NB4 (cell line): Measurements from ENCODE around the gene CALR.
"Not testable (repeated sequence)": the region's sequence is repeated elsewhere in the genome, so short reads cannot be mapped to it uniquely, and the experiment has no call there.

Experiments used
- DNase-seq: peaks from one replicate; pipeline ENCODE4 v3.0.0; 2010; ENCODE audit warnings: low read depth
- H3K4me3 ChIP-seq: one replicate; pipeline ENCODE4 v1.5.1; 2011; ENCODE audit warnings: mild to moderate bottlenecking, low read depth, low read length, moderate library complexity
- CTCF ChIP-seq: IDR thresholded peaks from one replicate; pipeline ENCODE4 v1.5.1; 2012; ENCODE audit warnings: low read depth, low read length
- MAX ChIP-seq: IDR thresholded peaks from 2 replicates; pipeline ENCODE4 v1.6.1; 2011; ENCODE audit warnings: low read depth, low read length
- MYC ChIP-seq: IDR thresholded peaks from 2 replicates; pipeline ENCODE4 v1.6.1; 2011; ENCODE audit warnings: low read depth, low read length
- POLR2A ChIP-seq: IDR thresholded peaks from 2 replicates; pipeline ENCODE4 v1.6.1; 2011; ENCODE audit warnings: mild to moderate bottlenecking; ENCODE audit not compliant: insufficient read length; ENCODE audit errors: extremely low read depth

Gene CALR

GRCh38 chr19:12973236-12973635, 34.8 kb downstream of the CALR start:
- DNase-seq = no peak
- no peak overlapping the region for H3K4me3 ChIP-seq
- TF ChIP-seq CTCF = no peak
- TF ChIP-seq POLR2A = no peak
- no peak for TF ChIP-seq MAX
- no peak for TF ChIP-seq MYC

DNA sequence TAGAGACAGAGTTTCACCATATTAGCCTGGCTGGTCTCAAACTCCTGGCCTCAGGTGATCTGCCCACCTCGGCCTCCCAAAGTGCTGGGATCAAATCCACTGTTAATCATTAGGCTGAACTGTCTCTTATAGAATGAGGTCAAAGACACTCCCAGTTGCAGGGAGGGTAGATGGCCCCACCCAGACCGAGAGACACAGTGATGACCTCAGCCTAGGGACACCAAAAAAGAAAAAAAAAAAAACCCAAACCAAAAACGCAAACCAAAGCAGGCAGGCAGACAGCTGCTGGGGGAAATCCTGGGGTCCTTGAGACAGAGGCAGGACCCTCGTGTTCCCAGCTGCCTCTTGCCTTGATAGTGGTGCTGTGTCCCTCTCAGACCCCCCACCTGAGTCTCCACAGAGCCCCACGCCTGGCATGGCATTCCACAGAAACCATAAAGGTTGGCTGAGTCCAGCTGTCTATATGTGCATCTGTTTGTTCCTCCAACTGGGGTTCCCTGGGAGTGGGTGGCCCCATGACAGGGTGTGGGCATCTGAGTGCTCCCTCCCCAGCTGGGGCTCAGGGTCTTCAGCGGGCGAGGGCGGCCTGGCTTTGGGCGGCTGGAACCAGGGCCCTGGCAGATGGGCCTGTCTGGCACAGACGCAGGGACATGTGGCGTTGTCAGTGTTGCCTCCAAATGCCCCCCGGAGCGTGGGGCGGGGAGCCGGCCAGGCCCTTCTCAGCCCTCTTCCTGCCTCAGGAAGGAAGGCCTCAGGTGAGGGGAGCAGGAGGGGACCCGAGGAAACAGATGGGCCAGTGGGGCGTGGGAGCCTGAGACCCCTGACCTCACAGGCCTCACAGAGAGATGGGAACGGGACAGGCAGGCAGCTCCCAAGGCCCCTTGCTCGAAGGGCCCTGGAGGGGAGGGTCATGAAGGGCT, 36.2 kb downstream of the CALR start:
- no peak for DNase-seq
- no peak overlapping the region for H3K4me3 ChIP-seq
- TF ChIP-seq MAX = no peak
- no peak for TF ChIP-seq MYC
- no peak for TF ChIP-seq POLR2A
- TF ChIP-seq CTCF = no peak

- no peak overlapping the region for H3K4me3 ChIP-seq
- DNase-seq = no peak
- no peak for TF ChIP-seq POLR2A
- no peak for TF ChIP-seq MAX
- no peak for TF ChIP-seq MYC
- no peak for TF ChIP-seq CTCF
Observed at GRCh38 chr19:12975221-12975741, 36.9 kb downstream of the CALR start.

DNA sequence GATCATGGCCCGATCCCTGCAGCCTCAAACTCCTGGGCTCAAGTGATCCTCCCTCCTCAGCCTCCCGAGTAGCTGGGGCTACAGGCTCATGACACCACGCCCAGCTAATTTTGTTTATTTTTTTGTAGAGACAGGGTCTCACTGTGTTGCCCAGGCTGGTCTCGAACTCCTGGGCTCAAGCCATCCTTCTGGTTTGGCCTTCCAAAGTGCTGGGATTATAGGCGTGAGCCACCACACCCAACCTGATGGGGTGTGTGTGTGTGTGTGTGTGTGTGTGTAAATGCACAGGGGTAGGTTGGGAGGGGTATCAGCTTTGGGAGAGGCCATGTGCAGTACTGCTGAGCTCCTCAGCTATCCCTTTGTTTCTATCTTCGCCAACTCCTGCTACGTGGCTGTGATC, 37.7 kb downstream of the CALR start:
- DNase-seq, H3K4me3 ChIP-seq: not testable (repeated sequence)

- no peak for DNase-seq
- no peak overlapping the region for H3K4me3 ChIP-seq
- no peak for TF ChIP-seq POLR2A
- no peak for TF ChIP-seq MYC
- no peak for TF ChIP-seq CTCF
- no peak for TF ChIP-seq MAX
Observed at GRCh38 chr19:12979974-12980373, 41.6 kb downstream of the CALR start.

- H3K4me3 ChIP-seq = no peak overlapping the region
- DNase-seq = no peak
- TF ChIP-seq POLR2A (no peak), CTCF (no peak), MAX (no peak), MYC (no peak)
Observed at GRCh38 chr19:12982648-12983047, 44.2 kb downstream of the CALR start.
